HCT116 (cell line): ENCODE data around the gene MYO16. TPM values are rescaled to one million over a fixed set of nuclear protein-coding genes. Genes with fewer than 3 reads are reported as not detected.

Source experiments
- ATAC-seq: fragments of 200-7000 bp; cut with Tn5 transposase; 2 replicates; pipeline ENCODE4 v1.9.1; 2020; ENCODE audit warnings: mild to moderate bottlenecking, moderate library complexity
- BruUV-seq: library from RNA; stranded (reverse); fragments of 400-500 nt; replicated peaks from 2 replicates; lab custom pipeline; 2021; lab: Mats Ljungman, UMichigan
- CTCF ChIA-PET: fragments of 300-600 bp; sonication (Branson Sonifier 250); formaldehyde crosslinking; loops from one replicate; lab custom pipeline; 2021; ENCODE audit warnings: antibody characterized with exemption; lab: Charles Lee
- POLR2A ChIA-PET: fragments of 300-600, 350-600 bp; sonication (Branson Sonifier 250); formaldehyde crosslinking; loops from one replicate; lab custom pipeline; 2021; ENCODE audit warnings: antibody characterized with exemption; lab: Charles Lee
- RAD21 ChIA-PET, 2 experiments: fragments of 300-600 bp; sonication (Branson Sonifier 250); formaldehyde crosslinking; loops; one replicate each; lab custom pipeline; 2023; ENCODE audit warnings: low total read pairs in 2 of 2; ENCODE audit not compliant: uncharacterized antibody in 2 of 2, unreplicated experiment in 2 of 2, low non-redundant PET in 1 of 2; lab: Charles Lee
- DNase-seq: peaks from one replicate; pipeline ENCODE4 v3.0.0-alpha.2; 2010; ENCODE audit warnings: low read depth, low spot score
- H2AFZ ChIP-seq: fragments of 200-600 bp; shearing (Covaris generic), sonication (generic); 2 replicates; pipeline ENCODE4 v1.6.1; 2017; ENCODE audit warnings: low read depth, mixed run types, mixed read lengths, antibody characterized with exemption, low read length; ENCODE audit not compliant: poor library complexity, severe bottlenecking
- H3K27ac ChIP-seq: 2 replicates; pipeline ENCODE4 v1.5.1; 2012; ENCODE audit warnings: low read depth, low read length
- H3K27me3 ChIP-seq: fragments of 200-600 bp; sonication (generic); 2 replicates; pipeline ENCODE4 v1.6.1; 2016; ENCODE audit warnings: mixed run types, low read length, mixed read lengths; ENCODE audit not compliant: insufficient read depth
- H3K36me3 ChIP-seq, 2 experiments: fragments of 200-500 bp in 1 of 2; fragments of 200-600 bp in 1 of 2; sonication (Bioruptor generic) in 1 of 2; sonication (generic) in 1 of 2; 2 replicates each; pipeline versions ENCODE4 v1.5.1 to v1.6.1; 2014 to 2016; ENCODE audit warnings: low read length in 2 of 2, inconsistent platforms in 1 of 2, mixed read lengths in 1 of 2, mixed run types in 1 of 2; ENCODE audit not compliant: insufficient read depth in 2 of 2, control insufficient read depth in 1 of 2
- H3K4me1 ChIP-seq, 2 experiments: fragments of 200-600 bp in 1 of 2; sonication (generic) in 1 of 2; 2 replicates each; pipeline versions ENCODE4 v1.5.1 to v1.6.1; 2012 to 2017; ENCODE audit warnings: low read length in 2 of 2, inconsistent platforms in 1 of 2, mild to moderate bottlenecking in 1 of 2, mixed read lengths in 1 of 2, mixed run types in 1 of 2, moderate library complexity in 1 of 2; ENCODE audit not compliant: insufficient read depth in 2 of 2, control insufficient read depth in 1 of 2
- H3K4me2 ChIP-seq: fragments of 200-600 bp; sonication (generic); 2 replicates; pipeline ENCODE4 v1.6.1; 2017; ENCODE audit warnings: mixed run types, low read length, mixed read lengths
- H3K4me3 ChIP-seq, 2 experiments: fragments of 200-600 bp in 1 of 2; sonication (generic) in 1 of 2; replicated peaks in 1 of 2; 2 replicates each; pipeline ENCODE4 v1.5.1; 2011 to 2016; ENCODE audit warnings: low read length in 2 of 2, control low read depth in 1 of 2, low read depth in 1 of 2, mild to moderate bottlenecking in 1 of 2, mixed read lengths in 1 of 2, mixed run types in 1 of 2
- H3K79me2 ChIP-seq: fragments of 200-600 bp; sonication (generic); 2 replicates; pipeline ENCODE4 v1.6.1; 2017; ENCODE audit warnings: mild to moderate bottlenecking, mixed run types, low read length, moderate library complexity, mixed read lengths; ENCODE audit not compliant: insufficient read depth
- H3K9ac ChIP-seq: fragments of 200-600 bp; sonication (generic); 2 replicates; pipeline ENCODE4 v1.6.1; 2016; ENCODE audit warnings: low read length, mixed read lengths
- H3K9me2 ChIP-seq: fragments of 200-600 bp; sonication (generic), shearing (Covaris generic); 2 replicates; pipeline ENCODE4 v1.6.1; 2017; ENCODE audit warnings: mixed run types, mild to moderate bottlenecking, moderate library complexity; ENCODE audit not compliant: insufficient read depth
- H3K9me3 ChIP-seq, 2 experiments: fragments of 200-500 bp in 1 of 2; fragments of 200-600 bp in 1 of 2; sonication (Bioruptor generic) in 1 of 2; sonication (generic) in 1 of 2; 2 replicates each; pipeline ENCODE4 v1.6.1; 2014 to 2017; ENCODE audit warnings: low read length in 2 of 2, mixed read lengths in 2 of 2, inconsistent platforms in 1 of 2, low read depth in 1 of 2, mild to moderate bottlenecking in 1 of 2, mixed run types in 1 of 2, moderate library complexity in 1 of 2; ENCODE audit not compliant: control insufficient read depth in 1 of 2, insufficient read depth in 1 of 2
- H4K20me1 ChIP-seq: fragments of 200-600 bp; sonication (generic), shearing (Covaris generic); 2 replicates; pipeline ENCODE4 v1.6.1; 2017; ENCODE audit warnings: mixed run types, mild to moderate bottlenecking, moderate library complexity; ENCODE audit not compliant: insufficient read depth
- ATF3 ChIP-seq: IDR thresholded peaks from 2 replicates; pipeline ENCODE4 v1.6.1; 2012
- CBX3 ChIP-seq: IDR thresholded peaks from 2 replicates; pipeline ENCODE4 v1.6.1; 2012; ENCODE audit warnings: low read depth
- CEBPB ChIP-seq: IDR thresholded peaks from 2 replicates; pipeline ENCODE4 v1.6.1; 2012; ENCODE audit warnings: low read depth
- CTCF ChIP-seq, 3 experiments: fragments of 200-600 bp in 1 of 3; sonication (generic) in 1 of 3; IDR thresholded peaks in 2 of 3; conservative IDR thresholded peaks in 1 of 3; 2 replicates each; pipeline ENCODE4 v1.5.1; 2012 to 2017; ENCODE audit warnings: low read depth in 2 of 3, low read length in 2 of 3, antibody characterized with exemption in 1 of 3, borderline replicate concordance in 1 of 3, control low read depth in 1 of 3, mild to moderate bottlenecking in 1 of 3, mixed read lengths in 1 of 3, mixed run types in 1 of 3, moderate library complexity in 1 of 3; ENCODE audit not compliant: insufficient read depth in 1 of 3
- EZH2phosphoT487 ChIP-seq: fragments of 200-600 bp; IDR thresholded peaks from 2 replicates; pipeline ENCODE4 v1.6.1; 2018; ENCODE audit warnings: antibody characterized with exemption, borderline replicate concordance
- JUND ChIP-seq: IDR thresholded peaks from 2 replicates; pipeline ENCODE4 v1.6.1; 2012
- MAX ChIP-seq: IDR thresholded peaks from 2 replicates; pipeline ENCODE4 v1.6.1; 2012
- POLR2A ChIP-seq: IDR thresholded peaks from 2 replicates; pipeline ENCODE4 v1.7.0; 2011; ENCODE audit warnings: borderline replicate concordance; ENCODE audit not compliant: insufficient read depth, insufficient read length; ENCODE audit errors: extremely low read depth
- POLR2AphosphoS5 ChIP-seq: IDR thresholded peaks from 2 replicates; pipeline ENCODE4 v1.6.1; 2011; ENCODE audit warnings: mild to moderate bottlenecking, low read depth, low read length, moderate library complexity
- RAD21 ChIP-seq: IDR thresholded peaks from 2 replicates; pipeline ENCODE4 v1.6.1; 2012; ENCODE audit warnings: low read depth, mild to moderate bottlenecking
- REST ChIP-seq: IDR thresholded peaks from 2 replicates; pipeline ENCODE4 v1.6.1; 2012; ENCODE audit warnings: low read depth
- SIN3A ChIP-seq: IDR thresholded peaks from 2 replicates; pipeline ENCODE4 v1.6.1; 2012; ENCODE audit warnings: low read depth
- SP1 ChIP-seq: IDR thresholded peaks from 2 replicates; pipeline ENCODE4 v1.6.1; 2012; ENCODE audit warnings: low read depth
- SRF ChIP-seq: IDR thresholded peaks from 2 replicates; pipeline ENCODE4 v1.6.1; 2012; ENCODE audit warnings: low read depth
- TCF7L2 ChIP-seq: IDR thresholded peaks from 2 replicates; pipeline ENCODE4 v1.7.0; 2011; ENCODE audit warnings: borderline replicate concordance, inconsistent platforms; ENCODE audit not compliant: insufficient read depth, insufficient read length; ENCODE audit errors: extremely low read depth
- ZFX ChIP-seq: fragments of 450-650 bp; IDR thresholded peaks from 2 replicates; pipeline ENCODE4 v1.6.1; 2017
- ZNF274 ChIP-seq: fragments of 200-500 bp; sonication (Bioruptor generic); IDR thresholded peaks from 2 replicates; pipeline ENCODE4 v1.6.1; 2014; ENCODE audit warnings: mild to moderate bottlenecking, low read depth, low read length, inconsistent platforms
- intact Hi-C: fragments of 100-400 bp; cut with micrococcal nuclease; formaldehyde crosslinking; loops from 2 replicates; pipeline ENCODE4 v1.10.0; 2022
- total RNA-seq: library from RNA; stranded (reverse); gene quantifications from one replicate; pipeline ENCODE4 v1.2.1, GENCODE V29; 2021; ENCODE audit not compliant: unreplicated experiment

Gene MYO16
- total RNA-seq, 1 experiment from 2014 or later = 0.07 TPM

GRCh38 chr13:109100705-109101304, 471.4 kb downstream of the MYO16 start:
- H3K9me3 ChIP-seq = no peaks in the 10 kb centered on the region
- H4K20me1 ChIP-seq = no peaks in the 10 kb centered on the region
- ATAC-seq = peak; percentile 67
- RAD21 ChIA-PET = no interaction called here
- H3K4me3 ChIP-seq = peak overlapping the region; percentile 15 to 51
- DNase-seq = no peak
- H3K4me2 ChIP-seq = peak overlapping the region; percentile 72
- TF ChIP-seq JUND (no peak), SIN3A (no peak), ZFX (no peak), SRF (no peak), POLR2A (no peak), RAD21 (no peak), CTCF (IDR thresholded peaks at IDR 0.05 in 2 of 3, conservative IDR thresholded peaks at IDR 0.05 in 1 of 3; ENCODE audit: borderline replicate concordance in 1 of 3, insufficient read depth in 1 of 3, low read depth in 2 of 3, low read length in 2 of 3) (no peak), POLR2AphosphoS5 (no peak), MAX (no peak), EZH2phosphoT487 (no peak), ATF3 (no peak), CBX3 (no peak), ZNF274 (no peak), REST (no peak), SP1 (no peak), TCF7L2 (no peak), CEBPB (no peak)
- no peaks in the 10 kb centered on the region for H3K36me3 ChIP-seq
- intact Hi-C loops = no loop called here
- BruUV-seq = no TSS peak
- H2AFZ ChIP-seq = peak overlapping the region; percentile 99
- CTCF ChIA-PET = no interaction called here
- POLR2A ChIA-PET = no interaction called here
- H3K9ac ChIP-seq = no peak overlapping the region
- H3K27ac ChIP-seq = no peak overlapping the region
- H3K9me2 ChIP-seq = no peaks in the 10 kb centered on the region
- H3K79me2 ChIP-seq = no peaks in the 10 kb centered on the region
- peaks cover 10 to 25% of the 10 kb centered on the region in 2 experiments for H3K4me1 ChIP-seq
- H3K27me3 ChIP-seq = no peaks in the 10 kb centered on the region
